Measurements from ENCODE around the gene CYP1A2. TPM values are rescaled to one million over a fixed set of nuclear protein-coding genes. Genes with fewer than 3 reads are reported as not detected.

CYP1A2 gene
- total and polyA plus RNA-seq, 2 of the 13 experiments (the other 11 are each of a cell fraction or from before 2014, with no cell fraction given): 0.07 TPM; not detected in 1

DNA sequence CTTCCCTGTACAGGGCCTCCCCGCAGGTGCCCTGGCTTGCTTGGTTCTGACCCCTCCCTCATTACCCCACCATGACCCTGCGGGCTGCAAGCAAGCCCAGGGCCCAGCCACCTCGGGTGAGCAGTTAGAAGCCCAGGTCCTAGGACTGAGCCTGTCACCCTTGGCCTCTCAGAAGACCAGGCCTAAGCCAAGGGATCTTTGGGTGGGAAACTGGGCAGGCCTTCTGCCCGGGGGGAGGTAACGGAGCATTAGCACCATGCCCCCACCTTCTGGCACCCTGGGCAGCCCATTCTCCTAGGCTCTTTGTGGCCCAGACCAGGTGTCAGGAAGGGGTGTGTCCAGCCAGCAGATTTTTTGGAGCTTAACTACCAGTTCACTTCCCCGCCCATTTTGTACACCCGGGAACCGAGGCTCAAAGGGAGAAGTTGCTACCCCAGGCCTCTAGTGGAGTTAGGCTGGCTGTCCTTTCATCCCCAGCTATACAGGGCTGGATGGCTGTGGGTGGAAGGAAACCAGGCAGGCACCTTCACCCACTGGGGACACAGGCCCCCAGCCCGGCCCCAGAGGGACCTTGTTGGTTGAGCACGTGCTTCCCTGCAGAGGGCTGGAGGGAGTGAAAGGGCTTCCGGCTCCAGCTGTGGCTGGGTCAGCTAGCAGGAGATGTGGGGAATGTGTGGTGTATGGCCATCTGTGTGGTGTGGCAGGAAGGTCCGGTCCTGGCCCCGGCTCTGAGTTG is 34.6 kb downstream of the CYP1A2 start (continued):
- TF ChIP-seq ZNF878 (CRISPR knock-in tag; IDR thresholded peaks at IDR 0.05) (peak; percentile 85; the same call in 1 of the 2 replicates), MED1 (CRISPR knock-in tag; IDR thresholded peaks at IDR 0.05) (peak; percentile 24; the same call in 1 of the 2 replicates), FOXK2 (IDR thresholded peaks at IDR 0.05) (no peak), TBX2 (CRISPR knock-in tag; IDR thresholded peaks at IDR 0.05; ENCODE audit: borderline replicate concordance) (peak; percentile 41; the same call in 1 of the 2 replicates), GABPA (IDR thresholded peaks at IDR 0.05; ENCODE audit: low read depth, low read length) (no peak), GABPA (CRISPR knock-in tag; IDR thresholded peaks at IDR 0.05; ENCODE audit: low read depth) (peak; percentile 69), HNF4A (CRISPR knock-in tag; IDR thresholded peaks at IDR 0.05) (peak; percentile 10; the same call in 1 of the 2 replicates), ZNF501 (CRISPR knock-in tag; IDR thresholded peaks at IDR 0.05) (peak; percentile 88; the same call in 1 of the 2 replicates), SP140L (CRISPR knock-in tag; IDR thresholded peaks at IDR 0.05; ENCODE audit: borderline replicate concordance) (no peak), GATA4 (IDR thresholded peaks at IDR 0.05; ENCODE audit: borderline replicate concordance, low read depth) (no peak), MEF2D (CRISPR knock-in tag; IDR thresholded peaks at IDR 0.05) (0 out of 2 replicates have a peak, but pooled peaks have one; percentile 47)
- TF ChIP-seq, protein P1, sequence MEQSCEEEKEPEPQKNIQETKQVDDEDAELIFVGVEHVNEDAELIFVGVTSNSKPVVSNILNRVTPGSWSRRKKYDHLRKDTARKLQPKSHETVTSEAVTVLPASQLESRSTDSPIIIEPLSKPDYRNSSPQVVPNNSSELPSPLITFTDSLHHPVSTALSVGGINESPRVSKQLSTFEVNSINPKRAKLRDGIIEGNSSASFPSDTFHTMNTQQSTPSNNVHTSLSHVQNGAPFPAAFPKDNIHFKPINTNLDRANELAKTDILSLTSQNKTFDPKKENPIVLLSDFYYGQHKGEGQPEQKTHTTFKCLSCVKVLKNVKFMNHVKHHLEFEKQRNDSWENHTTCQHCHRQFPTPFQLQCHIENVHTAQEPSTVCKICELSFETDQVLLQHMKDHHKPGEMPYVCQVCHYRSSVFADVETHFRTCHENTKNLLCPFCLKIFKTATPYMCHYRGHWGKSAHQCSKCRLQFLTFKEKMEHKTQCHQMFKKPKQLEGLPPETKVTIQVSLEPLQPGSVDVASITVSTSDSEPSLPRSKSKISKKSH (CRISPR knock-in tag; IDR thresholded peaks at IDR 0.05; ENCODE audit: borderline replicate concordance): 0 out of 2 replicates have a peak, but pooled peaks have one; percentile 14
